Measurements from ENCODE around the gene WDR18. TPM values are rescaled to one million over a fixed set of nuclear protein-coding genes. Genes with fewer than 3 reads are reported as not detected.

The WDR18 gene
- total RNA-seq, 1 experiment from 2014 or later: 44.0 TPM

- intact Hi-C loops (cut with micrococcal nuclease; ENCODE audit: unreplicated experiment): no loop called here
- no peak for TF ChIP-seq CTCF (IDR thresholded peaks at IDR 0.05)
- no peak for TF ChIP-seq POLR2AphosphoS5 (IDR thresholded peaks at IDR 0.05; ENCODE audit: low read depth, low read length)
- no peak for TF ChIP-seq REST (IDR thresholded peaks at IDR 0.05; ENCODE audit: insufficient read depth in 1 of 2, low read depth in 2 of 2, low read length in 1 of 2)
- TF ChIP-seq TCF7L2 (IDR thresholded peaks at IDR 0.05; ENCODE audit: low read depth, low read length): no peak
- TF ChIP-seq SIN3A (IDR thresholded peaks at IDR 0.05; ENCODE audit: borderline replicate concordance, insufficient read depth, low read depth, low read length): no peak
- CTCF ChIA-PET: no interaction called here
- Histone ChIP-seq H3K27ac (ENCODE audit: low read length) (no peak overlapping the region), H3K9me3 (ENCODE audit: control insufficient read depth, insufficient read depth, low read depth, low read length) (no peaks in the 10 kb centered on the region), H3K4me3 (ENCODE audit: low read depth in 2 of 2, low read length in 2 of 2) (no peak overlapping the region), H3K27me3 (ENCODE audit: control insufficient read depth, insufficient read depth, low read length) (no peaks in the 10 kb centered on the region), H3K36me3 (ENCODE audit: control insufficient read depth, insufficient read depth, low read length) (peaks cover 5% of the 10 kb centered on the region; the same call in 1 of the 2 replicates), H3K4me1 (ENCODE audit: control insufficient read depth, insufficient read depth, low read length) (no peaks in the 10 kb centered on the region)
- ATAC-seq (no peak), DNase-seq (ENCODE audit: low read depth, low spot score) (no peak)
- no TSS peak for BruUV-seq (replicated peaks)
- in situ Hi-C loops (cut with HindIII; ENCODE audit: low pct_unique_long_range_greater_than_20kb, low sequenced_read_pairs): no loop called here
- POLR2A ChIA-PET: no interaction called here
Observed at GRCh38 chr19:973726-974563, 10.2 kb upstream of the WDR18 start.

GRCh38 chr19:974564-975257 is 9.4 kb upstream of the WDR18 start:
- ChIA-PET CTCF (no interaction called here), POLR2A (no interaction called here)
- Histone ChIP-seq H3K36me3 (ENCODE audit: control insufficient read depth, insufficient read depth, low read length) (peaks cover 5% of the 10 kb centered on the region; the same call in 1 of the 2 replicates), H3K27me3 (ENCODE audit: control insufficient read depth, insufficient read depth, low read length) (no peaks in the 10 kb centered on the region), H3K4me3 (ENCODE audit: low read depth in 2 of 2, low read length in 2 of 2) (no peak overlapping the region), H3K9me3 (ENCODE audit: control insufficient read depth, insufficient read depth, low read depth, low read length) (no peaks in the 10 kb centered on the region), H3K27ac (ENCODE audit: low read length) (no peak overlapping the region), H3K4me1 (ENCODE audit: control insufficient read depth, insufficient read depth, low read length) (no peaks in the 10 kb centered on the region)
- in situ Hi-C loops (cut with HindIII; ENCODE audit: low pct_unique_long_range_greater_than_20kb, low sequenced_read_pairs): no loop called here
- intact Hi-C loops (cut with micrococcal nuclease; ENCODE audit: unreplicated experiment): no loop called here
- TF ChIP-seq REST (IDR thresholded peaks at IDR 0.05; ENCODE audit: insufficient read depth in 1 of 2, low read depth in 2 of 2, low read length in 1 of 2) (no peak), SIN3A (IDR thresholded peaks at IDR 0.05; ENCODE audit: borderline replicate concordance, insufficient read depth, low read depth, low read length) (no peak), POLR2AphosphoS5 (IDR thresholded peaks at IDR 0.05; ENCODE audit: low read depth, low read length) (no peak), CTCF (IDR thresholded peaks at IDR 0.05) (no peak), TCF7L2 (IDR thresholded peaks at IDR 0.05; ENCODE audit: low read depth, low read length) (no peak)
- no peak for DNase-seq (ENCODE audit: low read depth, low spot score)
- BruUV-seq (replicated peaks): no TSS peak
- ATAC-seq: no peak
